ENCODE measurements around the gene GUCY2D. TPM values are rescaled to one million over a fixed set of nuclear protein-coding genes. Genes with fewer than 3 reads are reported as not detected.
"Not testable (repeated sequence)": the region's sequence is repeated elsewhere in the genome, so short reads cannot be mapped to it uniquely, and the experiment has no call there.

GUCY2D gene
- total RNA-seq, result 2.6 TPM
- long read RNA-seq, partial matches to known transcripts, result 0 of 4 reads
- long read RNA-seq, other reads (novel, unspliced or antisense), result 4 of 4 reads

DNA sequence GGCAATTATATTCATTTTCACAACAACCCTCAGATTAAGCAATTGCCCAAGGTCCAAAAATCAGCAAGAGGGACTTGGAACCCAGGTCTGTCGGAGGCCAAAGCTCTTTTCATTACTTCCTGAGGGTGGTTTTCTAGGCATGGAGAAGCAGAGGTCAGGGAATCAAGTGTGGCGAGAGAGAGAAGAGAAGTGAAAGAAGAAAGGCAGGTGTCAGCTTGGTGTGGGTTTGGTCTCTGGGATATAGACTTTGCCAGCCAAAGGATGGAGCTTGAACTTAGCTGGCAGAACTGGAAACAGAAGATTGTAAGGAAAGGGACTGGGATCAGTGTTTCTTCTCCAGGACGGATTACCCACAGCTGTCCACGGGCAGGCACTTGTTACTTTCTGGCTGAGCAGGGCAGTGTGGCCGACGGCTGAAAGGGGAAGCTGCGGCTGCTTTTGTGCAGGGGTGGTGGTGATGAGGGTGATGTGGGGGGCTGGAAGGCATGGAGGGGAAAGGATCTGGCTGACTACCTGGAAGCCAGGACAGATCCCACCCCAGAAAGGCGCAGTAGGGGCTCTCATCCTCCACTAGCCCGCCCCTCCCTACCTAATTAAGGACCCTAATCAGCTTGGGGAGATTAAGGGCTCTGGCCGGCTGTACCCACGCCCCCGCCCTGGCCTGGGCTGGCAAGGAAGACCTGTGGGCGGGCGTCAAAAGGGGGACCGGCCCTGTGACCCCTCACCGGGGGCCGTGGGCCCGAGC lies at the start of gene GUCY2D:
TSS of gene GUCY2D (plus strand) at position 640 of the 745 bp plus-strand sequence. CDS start 433 bp downstream, outside the sequence.
- peaks cover 64% of the 10 kb centered on the region for H3K27me3 ChIP-seq
- intact Hi-C loops (cut with DNase I), result no loop called here
- no peaks in the 10 kb centered on the region for H3K9me3 ChIP-seq
- TF ChIP-seq, protein P1, sequence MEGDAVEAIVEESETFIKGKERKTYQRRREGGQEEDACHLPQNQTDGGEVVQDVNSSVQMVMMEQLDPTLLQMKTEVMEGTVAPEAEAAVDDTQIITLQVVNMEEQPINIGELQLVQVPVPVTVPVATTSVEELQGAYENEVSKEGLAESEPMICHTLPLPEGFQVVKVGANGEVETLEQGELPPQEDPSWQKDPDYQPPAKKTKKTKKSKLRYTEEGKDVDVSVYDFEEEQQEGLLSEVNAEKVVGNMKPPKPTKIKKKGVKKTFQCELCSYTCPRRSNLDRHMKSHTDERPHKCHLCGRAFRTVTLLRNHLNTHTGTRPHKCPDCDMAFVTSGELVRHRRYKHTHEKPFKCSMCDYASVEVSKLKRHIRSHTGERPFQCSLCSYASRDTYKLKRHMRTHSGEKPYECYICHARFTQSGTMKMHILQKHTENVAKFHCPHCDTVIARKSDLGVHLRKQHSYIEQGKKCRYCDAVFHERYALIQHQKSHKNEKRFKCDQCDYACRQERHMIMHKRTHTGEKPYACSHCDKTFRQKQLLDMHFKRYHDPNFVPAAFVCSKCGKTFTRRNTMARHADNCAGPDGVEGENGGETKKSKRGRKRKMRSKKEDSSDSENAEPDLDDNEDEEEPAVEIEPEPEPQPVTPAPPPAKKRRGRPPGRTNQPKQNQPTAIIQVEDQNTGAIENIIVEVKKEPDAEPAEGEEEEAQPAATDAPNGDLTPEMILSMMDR (IDR thresholded peaks at IDR 0.05), result no peak
- H3K36me3 ChIP-seq, result no peaks in the 10 kb centered on the region
- peak within 1 kb of the TSS; percentile 23 for H3K4me3 ChIP-seq
- H3K27ac ChIP-seq, result no peak within 1 kb of the TSS
- peak; percentile 70 for ATAC-seq
- peaks cover 14% of the 10 kb centered on the region for H3K4me1 ChIP-seq
- DNase-seq, result peak; percentile 72

DNA sequence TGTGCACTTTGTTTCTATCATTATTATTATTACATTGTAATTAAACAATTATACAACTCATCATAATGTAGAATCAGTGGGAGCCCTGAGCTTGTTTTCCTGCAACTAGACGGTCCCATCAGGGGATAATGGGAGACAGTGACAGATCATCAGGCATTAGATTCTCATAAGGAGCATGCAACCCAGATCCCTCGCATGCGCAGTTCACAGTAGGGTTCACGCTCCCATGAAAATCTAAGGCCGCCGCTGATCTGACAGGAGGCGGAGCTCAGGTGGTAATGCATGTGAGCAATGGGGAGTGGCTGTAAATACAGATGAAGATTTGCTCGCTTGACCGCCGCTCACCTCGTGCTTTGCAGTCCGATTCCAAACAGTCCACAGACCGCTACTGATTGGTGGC lies 49.1 kb upstream of the GUCY2D start:
- H3K27ac ChIP-seq; intact Hi-C loops (cut with DNase I): not testable (repeated sequence)

DNA sequence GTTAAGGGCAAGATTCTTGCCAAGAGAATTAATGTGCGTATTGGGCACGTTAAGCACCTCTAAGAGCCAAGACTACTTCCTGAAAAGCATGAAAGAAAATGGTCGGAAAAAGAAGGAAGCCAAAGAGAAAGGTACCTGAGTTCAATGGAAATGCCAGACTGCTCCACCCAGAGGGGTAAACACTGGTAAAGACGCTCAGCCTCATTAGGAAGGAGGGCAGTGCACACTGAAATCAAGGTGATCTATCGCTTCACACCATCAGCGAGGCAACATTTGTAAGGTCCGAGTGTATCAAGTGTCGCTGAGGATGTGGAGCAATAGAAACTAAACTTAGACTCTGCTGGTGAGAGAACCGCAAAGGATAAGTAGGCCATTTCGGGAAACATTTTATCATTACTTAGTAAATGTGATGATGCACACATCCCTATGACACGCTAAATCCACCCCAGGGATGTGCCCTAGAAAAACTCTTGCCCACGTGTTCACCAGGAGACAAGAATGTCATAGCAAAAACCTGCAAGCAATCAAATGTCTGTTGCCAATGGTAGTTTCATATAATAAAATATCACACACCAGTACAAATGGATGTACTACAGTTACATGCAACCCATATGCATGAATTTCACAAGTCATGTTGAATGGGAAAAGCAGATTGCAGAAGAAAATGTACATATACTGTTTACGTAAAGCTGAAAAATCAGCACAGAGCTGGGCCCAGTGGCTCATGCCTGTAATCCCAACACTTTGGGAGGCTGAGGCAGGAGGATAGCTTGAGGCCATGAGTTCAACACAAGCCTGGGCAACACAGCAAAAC lies 46.8 kb upstream of the GUCY2D start:
- peak overlapping the region; percentile 74 for H3K27ac ChIP-seq
- TF ChIP-seq, protein P1 (IDR thresholded peaks at IDR 0.05), result no peak
- no peaks in the 10 kb centered on the region for H3K27me3 ChIP-seq
- ATAC-seq (peak; percentile 25), DNase-seq (no peak)
- peaks cover 6% of the 10 kb centered on the region for H3K4me1 ChIP-seq
- no peaks in the 10 kb centered on the region for H3K36me3 ChIP-seq
- H3K4me3 ChIP-seq, result no peak overlapping the region
- H3K9me3 ChIP-seq, result no peaks in the 10 kb centered on the region
- intact Hi-C loops (cut with DNase I), result no loop called here

More for the DNA sequence above, 49.1 kb upstream of the GUCY2D start:
- H3K9me3 ChIP-seq, DNase-seq, H3K4me1 ChIP-seq, ATAC-seq, H3K27me3 ChIP-seq: not testable (repeated sequence)
- Histone ChIP-seq H3K4me3 (peak overlapping the region; percentile 35), H3K36me3 (peaks cover 18% of the 10 kb centered on the region)

DNA sequence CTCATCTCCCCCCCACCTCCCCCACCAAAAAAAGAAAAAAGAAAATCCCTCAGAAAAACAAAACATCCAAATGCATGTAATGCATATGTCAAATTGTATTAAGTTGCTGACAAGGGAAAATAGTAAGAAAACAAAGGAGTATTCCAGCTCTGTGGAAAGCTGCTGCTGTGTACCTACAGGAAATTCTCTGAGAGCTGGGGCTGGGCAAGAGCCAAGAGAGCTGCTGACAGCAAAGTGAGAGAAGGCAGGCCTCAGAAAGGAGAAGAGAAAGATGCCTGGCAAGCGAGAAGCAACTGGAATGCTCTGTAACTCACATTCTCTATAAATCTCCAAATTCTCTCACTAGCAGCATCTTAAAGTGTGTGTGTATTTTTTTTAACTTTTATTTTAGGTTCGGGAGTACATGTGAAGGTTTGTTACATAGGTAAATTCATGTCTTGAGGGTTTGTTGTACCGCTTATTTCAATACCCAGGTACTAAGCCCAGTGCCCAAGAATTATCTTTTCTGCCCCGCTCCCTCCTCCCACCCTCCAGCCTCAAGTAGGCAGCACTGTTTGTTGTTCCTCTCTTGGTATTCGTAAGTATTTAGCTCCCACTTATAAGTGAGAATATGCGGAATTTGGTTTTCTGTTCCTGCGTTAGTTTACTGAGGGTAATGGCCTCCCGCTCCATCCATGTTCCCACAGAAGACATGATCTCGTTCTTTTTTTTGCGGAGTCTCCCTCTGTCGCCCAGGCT lies 46.0 kb upstream of the GUCY2D start:
- H3K27me3 ChIP-seq, result no peaks in the 10 kb centered on the region
- TF ChIP-seq, protein P1 (IDR thresholded peaks at IDR 0.05), result no peak
- no peaks in the 10 kb centered on the region for H3K36me3 ChIP-seq
- H3K4me1 ChIP-seq, result peaks cover 6% of the 10 kb centered on the region
- ATAC-seq, result peak; percentile 80
- peak; percentile 74 for DNase-seq
- intact Hi-C loops (cut with DNase I), result no loop called here
- no peak overlapping the region for H3K4me3 ChIP-seq
- no peaks in the 10 kb centered on the region for H3K9me3 ChIP-seq
- H3K27ac ChIP-seq, result peak overlapping the region; percentile 74

DNA sequence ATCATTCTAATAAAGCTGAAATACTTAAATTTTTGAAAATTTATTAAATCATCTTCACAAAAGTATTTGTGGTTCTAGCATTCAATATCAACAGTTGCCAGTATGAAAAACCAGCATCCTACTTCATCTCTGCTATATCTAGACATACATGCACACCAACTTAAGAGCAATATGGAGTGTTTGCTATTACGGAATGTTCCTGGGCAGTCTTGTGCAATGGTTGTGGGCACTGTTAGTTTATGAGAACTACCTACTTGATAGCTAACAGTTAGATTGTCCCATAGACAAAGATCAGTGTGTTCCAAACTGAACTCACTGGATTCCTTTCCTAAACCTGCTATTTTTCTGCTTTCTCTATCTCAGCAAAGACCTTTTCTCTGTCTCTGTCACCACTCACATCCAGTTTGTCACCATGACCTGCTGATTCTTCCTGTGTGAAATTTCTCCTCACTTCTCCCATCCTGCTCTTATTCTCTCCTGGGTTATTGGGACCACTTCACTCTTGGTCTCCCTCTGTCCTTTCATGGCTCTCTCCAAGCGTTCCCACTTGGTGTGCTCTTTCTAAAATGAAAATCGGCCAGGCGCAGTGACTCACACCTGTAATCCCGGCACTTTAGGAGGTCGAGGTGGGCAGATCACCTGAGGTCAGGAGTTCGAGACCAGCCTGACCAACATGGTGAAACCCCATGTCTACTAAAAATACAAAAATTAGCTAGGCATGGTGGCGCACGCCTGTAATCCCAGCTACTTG lies 42.7 kb upstream of the GUCY2D start:
- H3K27ac ChIP-seq, result peak overlapping the region; percentile 67

More for the DNA sequence above, 42.7 kb upstream of the GUCY2D start:
- Histone ChIP-seq H3K4me3 (no peak overlapping the region), H3K4me1 (peaks cover 6% of the 10 kb centered on the region), H3K36me3 (no peaks in the 10 kb centered on the region), H3K27me3 (no peaks in the 10 kb centered on the region), H3K9me3 (no peaks in the 10 kb centered on the region)
- intact Hi-C loops (cut with DNase I), result no loop called here
- no peak for DNase-seq
- TF ChIP-seq, protein P1 (IDR thresholded peaks at IDR 0.05), result no peak
- ATAC-seq, result peak; percentile 83

All from upper lobe of right lung (tissue), 1 donor.